PFSK-1 (cell line): ENCODE measurements around the gene IST1.

Experiments used
- FOXP2 ChIP-seq: optimal IDR thresholded peaks from 2 replicates; pipeline ENCODE3; 2011; ENCODE audit warnings: borderline replicate concordance, control low read depth, inconsistent platforms; ENCODE audit not compliant: insufficient read depth; ENCODE audit errors: extremely low read length, extremely low read depth
- POLR2AphosphoS5 ChIP-seq: IDR thresholded peaks from 2 replicates; pipeline ENCODE4 v1.6.1; 2012; ENCODE audit warnings: low read depth, mild to moderate bottlenecking, control low read depth, low read length, moderate library complexity
- SIN3A ChIP-seq: IDR thresholded peaks from 2 replicates; pipeline ENCODE4 v1.6.1; 2012; ENCODE audit warnings: mild to moderate bottlenecking, low read length, moderate library complexity, borderline replicate concordance; ENCODE audit not compliant: insufficient read depth
- TAF1 ChIP-seq: IDR thresholded peaks from 2 replicates; pipeline ENCODE4 v1.6.1; 2012; ENCODE audit warnings: low read length, control low read depth, borderline replicate concordance; ENCODE audit not compliant: insufficient read depth
- TF ChIP-seq, protein P1 (sequence below), 2 experiments: IDR thresholded peaks; 2 replicates each; pipeline versions ENCODE4 v1.6.1 to v1.8.0; 2011 to 2012; ENCODE audit warnings: low read depth in 2 of 2, low read length in 2 of 2, control low read depth in 1 of 2, inconsistent platforms in 1 of 2, mild to moderate bottlenecking in 1 of 2, moderate library complexity in 1 of 2; ENCODE audit not compliant: insufficient read depth in 1 of 2

DNA sequence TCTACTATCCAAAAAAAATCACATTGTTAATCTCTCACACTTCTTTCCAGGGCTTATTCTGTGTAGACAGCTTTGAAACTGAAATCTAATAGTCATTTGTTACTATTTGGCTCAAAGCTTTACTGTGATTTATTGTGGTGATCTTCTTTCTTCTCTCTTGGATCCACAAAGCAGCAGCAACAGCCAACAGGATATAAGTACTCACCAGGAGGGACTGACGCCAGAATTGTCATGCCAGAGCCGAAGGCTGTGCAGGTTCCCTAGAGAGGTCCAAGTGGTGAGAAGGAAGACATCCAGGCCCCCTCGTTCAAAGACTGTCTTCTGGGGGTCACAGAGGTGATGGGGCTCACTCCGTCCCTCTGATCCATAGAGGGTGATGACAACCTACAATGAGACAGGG lies 71.6 kb downstream of the IST1 start:
- TF ChIP-seq, protein P1, sequence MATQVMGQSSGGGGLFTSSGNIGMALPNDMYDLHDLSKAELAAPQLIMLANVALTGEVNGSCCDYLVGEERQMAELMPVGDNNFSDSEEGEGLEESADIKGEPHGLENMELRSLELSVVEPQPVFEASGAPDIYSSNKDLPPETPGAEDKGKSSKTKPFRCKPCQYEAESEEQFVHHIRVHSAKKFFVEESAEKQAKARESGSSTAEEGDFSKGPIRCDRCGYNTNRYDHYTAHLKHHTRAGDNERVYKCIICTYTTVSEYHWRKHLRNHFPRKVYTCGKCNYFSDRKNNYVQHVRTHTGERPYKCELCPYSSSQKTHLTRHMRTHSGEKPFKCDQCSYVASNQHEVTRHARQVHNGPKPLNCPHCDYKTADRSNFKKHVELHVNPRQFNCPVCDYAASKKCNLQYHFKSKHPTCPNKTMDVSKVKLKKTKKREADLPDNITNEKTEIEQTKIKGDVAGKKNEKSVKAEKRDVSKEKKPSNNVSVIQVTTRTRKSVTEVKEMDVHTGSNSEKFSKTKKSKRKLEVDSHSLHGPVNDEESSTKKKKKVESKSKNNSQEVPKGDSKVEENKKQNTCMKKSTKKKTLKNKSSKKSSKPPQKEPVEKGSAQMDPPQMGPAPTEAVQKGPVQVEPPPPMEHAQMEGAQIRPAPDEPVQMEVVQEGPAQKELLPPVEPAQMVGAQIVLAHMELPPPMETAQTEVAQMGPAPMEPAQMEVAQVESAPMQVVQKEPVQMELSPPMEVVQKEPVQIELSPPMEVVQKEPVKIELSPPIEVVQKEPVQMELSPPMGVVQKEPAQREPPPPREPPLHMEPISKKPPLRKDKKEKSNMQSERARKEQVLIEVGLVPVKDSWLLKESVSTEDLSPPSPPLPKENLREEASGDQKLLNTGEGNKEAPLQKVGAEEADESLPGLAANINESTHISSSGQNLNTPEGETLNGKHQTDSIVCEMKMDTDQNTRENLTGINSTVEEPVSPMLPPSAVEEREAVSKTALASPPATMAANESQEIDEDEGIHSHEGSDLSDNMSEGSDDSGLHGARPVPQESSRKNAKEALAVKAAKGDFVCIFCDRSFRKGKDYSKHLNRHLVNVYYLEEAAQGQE (IDR thresholded peaks at IDR 0.05; ENCODE audit: insufficient read depth in 1 of 2, low read depth in 2 of 2, low read length in 2 of 2): no peak
- TF ChIP-seq TAF1 (no peak), POLR2AphosphoS5 (no peak), SIN3A (no peak), FOXP2 (no peak)
